ENCODE data around the gene ATCAY. TPM values are rescaled to one million over a fixed set of nuclear protein-coding genes. Genes with fewer than 3 reads are reported as not detected.

Gene ATCAY
- polyA plus RNA-seq, 2 donors: not detected

GRCh38 chr19:3976495-3977241 lies 96.2 kb downstream of the ATCAY start:
- H3K4me3 ChIP-seq (ENCODE audit: low read depth in 1 of 2, low read length in 2 of 2): no peak overlapping the region
- H3K36me3 ChIP-seq (ENCODE audit: control insufficient read depth in 2 of 2, insufficient read depth in 2 of 2, low read length in 1 of 2): peaks cover 49 to 57% of the 10 kb centered on the region in 2 donors
- H3K27ac ChIP-seq (ENCODE audit: low read depth in 2 of 2, low read length in 1 of 2): no peak overlapping the region
- H3K27me3 ChIP-seq (ENCODE audit: control insufficient read depth in 1 of 2, insufficient read depth in 2 of 2, low read length in 2 of 2): no peaks in the 10 kb centered on the region
- peaks cover 0 to 3% of the 10 kb centered on the region in 2 donors for H3K4me1 ChIP-seq (ENCODE audit: control insufficient read depth in 2 of 2, insufficient read depth in 2 of 2, low read length in 1 of 2)
- WGBS, 2 donors: 90 to 91% methylated on average over 29 of the region's 29 CpGs
- no peaks in the 10 kb centered on the region for H3K9me3 ChIP-seq (ENCODE audit: control insufficient read depth in 2 of 2, insufficient read depth in 1 of 2, low read depth in 1 of 2, low read length in 1 of 2)

Other genes starting within 250 kb of the ATCAY start
- gene PIP5K1C, start 180.2 kb upstream of the ATCAY start, polyA plus RNA-seq: 10 to 100 TPM; 10.4 to 18.1 TPM
- 100 to 1,000 TPM in 1 of 2 donors, 10 to 100 TPM in 1; 44.5 to 118 TPM for gene TJP3, start 172.3 kb upstream of the ATCAY start, polyA plus RNA-seq
- gene APBA3, start 119.0 kb upstream of the ATCAY start, polyA plus RNA-seq: 10 to 100 TPM; 12.1 to 16.3 TPM
- 10 to 100 TPM; 80.0 to 83.8 TPM for gene MRPL54, start 118.0 kb upstream of the ATCAY start, polyA plus RNA-seq
- not detected for gene RAX2, start 108.5 kb upstream of the ATCAY start, polyA plus RNA-seq
- gene MATK, start 94.3 kb upstream of the ATCAY start, polyA plus RNA-seq: 1 to 10 TPM; 2.4 to 2.6 TPM
- under 1 TPM in 1 of 2 donors, not detected in 1; 0.02 TPM for gene ZFR2, start 11.6 kb upstream of the ATCAY start, polyA plus RNA-seq
- under 1 TPM; 0.20 to 0.31 TPM for gene NMRK2, start 52.4 kb downstream of the ATCAY start, polyA plus RNA-seq
- 10 to 100 TPM; 35.3 to 42.4 TPM for gene DAPK3, start 90.4 kb downstream of the ATCAY start, polyA plus RNA-seq
- gene EEF2, start 104.8 kb downstream of the ATCAY start, polyA plus RNA-seq: 100 to 1,000 TPM; 494 to 820 TPM
- 10 to 100 TPM in 1 of 2 donors, 1 to 10 TPM in 1; 9.6 to 10.9 TPM for gene PIAS4, start 127.1 kb downstream of the ATCAY start, polyA plus RNA-seq
- gene ZBTB7A, start 186.2 kb downstream of the ATCAY start, polyA plus RNA-seq: 10 to 100 TPM; 22.4 to 29.7 TPM
- 100 to 1,000 TPM; 120 to 127 TPM for gene MAP2K2, start 243.4 kb downstream of the ATCAY start, polyA plus RNA-seq